HG03097 (cell line): ENCODE measurements around the gene RAB3GAP1.

Source experiments
- ATAC-seq: cut with Tn5 transposase; IDR thresholded peaks from one replicate; pipeline ENCODE4 v1.9.1; 2021; ENCODE audit not compliant: unreplicated experiment, low FRiP score

Gene RAB3GAP1

GRCh38 chr2:135159191-135159590 is 107.1 kb downstream of the RAB3GAP1 start:
- no peak for ATAC-seq

GRCh38 chr2:135162377-135162776 is 110.3 kb downstream of the RAB3GAP1 start:
- no peak for ATAC-seq

- no peak for ATAC-seq
These were observed 110.7 kb downstream of the RAB3GAP1 start for GRCh38 chr2:135162786-135163185.

GRCh38 chr2:135163306-135163705 is 111.2 kb downstream of the RAB3GAP1 start:
- no peak for ATAC-seq

- no peak for ATAC-seq
These were observed 111.8 kb downstream of the RAB3GAP1 start for GRCh38 chr2:135163901-135164300.

GRCh38 chr2:135164431-135164830 is 112.3 kb downstream of the RAB3GAP1 start:
- no peak for ATAC-seq

- ATAC-seq = no peak
These were observed 115.2 kb downstream of the RAB3GAP1 start for GRCh38 chr2:135167273-135167672.

DNA sequence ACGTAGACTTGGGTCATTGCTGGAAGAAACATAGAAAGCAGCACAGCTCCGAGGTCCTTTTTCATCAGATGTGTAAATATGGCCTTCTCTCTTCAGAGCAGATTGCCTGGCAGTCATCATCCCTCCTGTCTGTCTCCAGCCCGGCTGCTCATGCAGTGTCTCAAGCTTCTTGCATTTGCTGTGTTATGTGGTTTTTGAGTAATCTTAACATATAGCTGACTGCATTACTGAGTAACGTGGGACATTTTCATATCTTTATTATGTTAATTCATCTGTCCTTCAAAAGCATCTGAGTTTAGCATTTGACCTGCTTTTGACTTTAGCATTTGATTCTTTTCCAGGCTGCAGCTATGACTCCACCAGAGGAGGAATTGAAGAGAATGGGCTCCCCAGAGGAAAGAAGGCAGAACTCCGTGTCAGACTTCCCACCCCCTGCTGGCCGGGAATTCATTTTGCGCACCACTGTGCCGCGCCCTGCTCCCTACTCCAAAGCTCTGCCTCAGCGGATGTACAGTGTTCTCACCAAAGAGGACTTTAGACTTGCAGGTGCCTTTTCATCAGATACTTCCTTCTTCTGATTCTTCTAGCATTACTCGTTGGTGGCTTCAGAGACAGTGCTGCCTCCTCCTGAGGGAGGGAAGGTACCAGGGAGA is 116.2 kb downstream of the RAB3GAP1 start:
- ATAC-seq = no peak

- no peak for ATAC-seq
These were observed 118.0 kb downstream of the RAB3GAP1 start for GRCh38 chr2:135169900-135170753.

DNA sequence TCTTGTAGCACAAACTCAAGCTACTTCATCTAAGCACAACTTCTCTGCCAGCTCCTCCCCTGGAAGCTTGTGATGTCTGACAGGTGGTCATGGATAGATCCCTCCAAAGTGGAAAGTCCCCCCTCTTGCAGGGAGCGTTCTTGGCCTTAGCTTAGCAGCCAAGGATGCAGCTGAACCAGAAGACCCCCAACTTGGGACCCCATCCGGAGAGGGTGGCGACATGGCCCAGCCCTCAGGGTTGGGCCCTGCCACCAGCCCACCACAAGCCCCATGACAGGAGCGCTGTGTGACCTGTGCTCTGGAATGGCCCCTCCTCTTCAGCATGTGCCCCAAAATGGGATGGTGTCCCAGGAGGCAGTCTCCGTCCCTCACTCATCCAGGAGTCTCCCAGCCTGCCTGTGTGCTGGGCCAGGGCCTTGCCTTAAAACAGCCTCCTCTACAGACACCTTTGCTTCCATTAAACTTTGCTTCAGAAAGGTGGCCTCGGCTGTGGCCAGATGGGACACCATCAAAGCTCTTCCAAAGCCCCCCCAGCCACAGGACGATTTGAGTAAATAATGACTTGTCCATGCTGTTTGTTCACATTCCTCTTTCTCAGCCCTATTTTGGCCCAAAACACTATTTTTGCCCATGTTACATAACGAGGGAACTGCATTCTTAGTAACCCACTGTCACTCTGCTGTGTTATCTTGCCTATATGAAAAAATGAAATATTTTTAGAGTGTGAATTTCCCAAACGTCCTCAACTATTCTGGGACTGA is 122.1 kb downstream of the RAB3GAP1 start:
- ATAC-seq = no peak

GRCh38 chr2:135174810-135175093 is 122.7 kb downstream of the RAB3GAP1 start:
- no peak for ATAC-seq

GRCh38 chr2:135175177-135175576 is 123.1 kb downstream of the RAB3GAP1 start:
- ATAC-seq = no peak

DNA sequence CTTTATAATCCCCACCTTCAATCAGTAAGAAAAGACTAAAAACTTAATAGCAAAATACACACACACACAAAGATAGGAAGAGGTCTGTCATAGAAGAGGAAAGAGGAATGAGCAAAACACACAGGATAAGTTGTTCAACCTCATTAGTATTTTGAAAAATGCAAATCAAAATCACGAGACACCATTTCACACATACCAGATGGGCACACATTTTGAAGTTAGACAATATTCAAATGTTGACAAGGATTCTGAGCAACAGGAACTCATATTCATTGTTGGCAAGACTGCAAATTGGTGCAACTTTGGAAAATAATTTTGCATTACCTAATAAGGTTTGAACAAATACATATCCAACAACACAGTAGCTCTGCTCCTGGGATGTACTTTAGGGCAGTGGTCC is 127.6 kb downstream of the RAB3GAP1 start:
- ATAC-seq = no peak

- no peak for ATAC-seq
These were observed 130.1 kb downstream of the RAB3GAP1 start for GRCh38 chr2:135182190-135182589.

DNA sequence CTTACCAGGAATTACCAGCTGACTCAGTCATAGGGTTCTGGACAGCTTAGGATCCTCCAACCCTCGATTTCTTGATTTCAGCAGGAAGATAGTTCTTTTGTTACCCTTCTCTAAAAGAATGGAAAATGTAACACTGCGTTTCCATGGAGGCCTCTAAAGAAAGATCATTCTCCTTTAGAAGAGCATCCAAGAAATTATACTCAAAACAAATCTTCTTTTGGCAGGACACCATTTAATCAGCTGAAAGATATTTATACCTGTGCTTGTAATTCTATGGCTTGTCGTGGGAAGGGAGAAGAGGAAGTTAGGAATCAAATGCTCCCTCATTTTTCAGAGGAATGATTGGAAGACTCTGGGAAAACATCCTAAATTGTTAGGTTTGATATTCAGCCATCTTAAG is 130.5 kb downstream of the RAB3GAP1 start:
- no peak for ATAC-seq

DNA sequence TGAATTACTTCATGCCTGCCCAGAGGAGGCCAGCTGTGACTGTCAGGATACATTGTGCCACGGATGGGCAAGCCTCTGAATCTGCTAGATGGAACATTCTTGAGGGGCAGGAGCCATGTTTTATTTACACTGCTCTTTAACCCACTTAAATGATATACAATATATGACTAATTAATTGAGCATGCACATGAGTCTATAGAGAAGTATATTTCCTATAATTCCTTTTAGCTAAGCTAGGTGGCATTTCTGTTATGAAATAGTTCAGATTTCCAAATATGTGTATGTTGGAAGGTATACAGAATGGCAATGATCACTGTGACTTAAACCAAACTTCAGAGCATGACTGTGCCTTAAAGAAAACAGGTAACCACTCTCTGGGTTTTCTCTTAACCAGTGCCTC is 131.7 kb downstream of the RAB3GAP1 start:
- ATAC-seq = no peak

- no peak for ATAC-seq
These were observed 134.0 kb downstream of the RAB3GAP1 start for GRCh38 chr2:135186054-135186453.

DNA sequence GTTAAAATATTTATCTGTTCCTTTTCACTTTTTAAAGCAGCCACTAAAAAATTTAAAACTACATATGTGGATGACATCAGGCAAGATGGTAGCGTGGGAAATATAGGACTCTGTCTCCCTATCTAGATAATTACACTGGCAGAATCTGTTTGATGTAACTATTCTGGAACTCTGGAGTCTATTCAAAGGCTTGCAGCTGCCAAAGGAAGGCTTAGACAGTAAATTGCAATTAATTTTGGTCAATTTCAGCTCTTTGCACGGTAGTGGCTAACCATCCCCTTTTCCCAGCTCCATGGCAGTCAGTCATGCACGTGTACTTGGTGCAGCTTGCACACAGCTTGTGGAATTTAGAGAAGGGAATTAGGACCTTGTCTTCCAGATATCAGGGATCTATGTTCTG is 135.2 kb downstream of the RAB3GAP1 start:
- ATAC-seq = no peak

GRCh38 chr2:135189148-135189547 is 137.1 kb downstream of the RAB3GAP1 start:
- no peak for ATAC-seq

DNA sequence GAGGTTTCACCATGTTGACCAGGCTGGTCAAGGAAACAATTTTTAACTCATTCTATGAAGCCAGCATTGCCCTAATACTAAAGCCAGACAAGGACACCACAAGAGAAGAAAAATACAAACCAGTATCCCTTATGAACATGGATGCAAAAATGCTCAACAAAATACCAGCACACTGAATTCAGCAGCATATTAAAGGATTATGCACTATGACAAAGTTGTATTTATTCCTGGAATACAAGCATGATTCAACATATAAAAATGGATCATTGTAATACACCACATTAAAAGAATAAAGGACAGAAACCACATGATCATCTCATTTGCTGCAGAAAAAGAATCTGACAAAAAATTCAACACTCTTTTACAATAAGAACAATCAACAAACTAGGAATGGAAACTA is 138.7 kb downstream of the RAB3GAP1 start:
- ATAC-seq = no peak

DNA sequence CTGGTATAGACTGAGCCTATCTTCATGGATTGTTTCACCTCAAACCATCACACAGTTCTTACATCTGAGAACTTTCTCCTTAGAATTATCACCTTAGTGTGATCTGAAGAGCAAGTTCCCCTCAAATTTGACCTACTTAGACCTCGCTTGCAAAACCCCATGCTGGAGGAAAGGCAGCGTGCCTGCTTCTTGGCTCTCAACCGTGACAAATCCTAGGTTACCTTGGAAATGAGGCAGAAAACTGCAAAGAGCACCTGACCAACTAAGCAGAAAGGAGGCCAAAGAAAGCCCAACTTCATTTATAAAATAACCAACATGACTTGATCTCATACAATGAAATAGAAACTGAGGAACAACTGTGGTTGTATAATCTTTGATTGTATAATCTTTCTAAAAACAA is 146.4 kb downstream of the RAB3GAP1 start:
- ATAC-seq = no peak

DNA sequence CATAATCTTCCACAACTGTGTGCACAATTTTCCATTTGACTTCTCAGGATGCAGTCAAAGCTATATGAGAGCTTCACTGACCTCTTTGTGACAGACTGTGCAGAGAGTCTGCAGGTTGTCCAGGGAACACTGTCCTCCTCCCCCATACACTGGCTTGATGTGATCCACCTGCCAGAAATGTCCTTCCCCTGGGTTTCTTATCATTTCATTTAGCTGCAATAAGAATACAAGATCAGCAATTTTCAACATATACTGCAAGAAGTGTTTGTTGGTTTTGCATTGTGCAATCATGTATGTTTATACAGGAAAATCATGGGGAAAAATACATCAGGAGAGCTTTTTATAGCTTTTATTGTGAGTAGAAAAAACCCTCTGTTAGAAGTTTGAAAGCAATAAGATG is 150.7 kb downstream of the RAB3GAP1 start:
- no peak for ATAC-seq
